ENCODE data around the gene PPDPF. TPM values are rescaled to one million over a fixed set of nuclear protein-coding genes. Genes with fewer than 3 reads are reported as not detected.
A peak's percentile ranks its signal among the peaks of the same experiment; 100 is the strongest.

PPDPF gene
- total and polyA plus RNA-seq, 2 donors (not counting 3 experiments of a cell fraction or from before 2014, with no cell fraction given), result 52.2 to 219 TPM

DNA sequence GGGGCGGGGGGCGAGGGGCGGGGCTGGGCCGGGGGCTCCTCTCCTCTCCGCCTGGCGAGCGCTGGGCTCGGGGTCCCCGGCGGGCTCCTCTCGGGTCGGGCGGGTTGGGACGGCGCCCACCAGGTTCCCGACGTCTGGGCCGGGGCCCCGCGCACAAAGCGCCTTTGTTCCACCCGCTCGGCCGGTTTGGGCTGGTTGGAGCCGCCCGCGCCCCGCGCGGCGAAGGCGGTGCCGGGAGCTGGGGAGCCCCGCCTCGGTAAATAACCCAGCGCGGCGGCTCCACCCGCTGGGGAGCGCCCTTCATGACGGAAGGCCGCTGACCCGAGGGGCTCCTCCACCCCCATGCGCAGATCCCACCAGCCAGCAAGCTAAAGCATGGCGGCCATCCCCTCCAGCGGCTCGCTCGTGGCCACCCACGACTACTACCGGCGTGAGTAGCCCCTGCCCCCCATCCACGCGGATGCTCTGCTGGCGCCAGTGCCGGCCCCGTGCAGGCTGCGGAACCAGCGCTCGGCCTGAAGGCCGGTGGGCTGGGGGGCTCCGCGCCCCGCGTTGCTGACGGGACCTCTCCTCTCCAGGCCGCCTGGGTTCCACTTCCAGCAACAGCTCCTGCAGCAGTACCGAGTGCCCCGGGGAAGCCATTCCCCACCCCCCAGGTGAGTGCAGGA is 503 bp downstream of the PPDPF start:
- intact Hi-C loops (cut with micrococcal nuclease) (loop anchor here (1.0 kb wide), 2 partner anchors 25 to 421 kb away; no protein-coding TSS in a partner anchor), dilution Hi-C loops (cut with MboI; ENCODE audit: extremely low pct_ligation_motif_present, low sequenced_read_pairs) (no loop called here)
- POLR2A ChIA-PET, result interaction anchor here (0.6 to 2.0 kb wide), 4 partner anchors 8 to 137 kb away, joined by 3 to 9 read pairs (median 4); partner anchors contain the start of gene RTEL1
- no peaks in the 10 kb centered on the region for H3K9me1 ChIP-seq (replicated peaks; ENCODE audit: control insufficient read depth, extremely low read depth, insufficient read depth, low read length)
- H3K27me3 ChIP-seq (ENCODE audit: control insufficient read depth in 2 of 2, insufficient read depth in 2 of 2, low read length in 2 of 2), result no peaks in the 10 kb centered on the region
- TF ChIP-seq POLR2A (IDR thresholded peaks at IDR 0.05; ENCODE audit: low read depth, low read length) (no peak), POLR2AphosphoS5 (IDR thresholded peaks at IDR 0.05; ENCODE audit: insufficient read depth, low read depth, low read length) (peak; percentile 1)
- H3K4me1 ChIP-seq (ENCODE audit: control insufficient read depth, extremely low read depth, insufficient read depth, low read length), result peaks cover 12% of the 10 kb centered on the region
- H3K9ac ChIP-seq (replicated peaks; ENCODE audit: extremely low read depth, insufficient read depth, low read length), result peak overlapping the region; percentile 81
- no peaks in the 10 kb centered on the region for H3K9me3 ChIP-seq (replicated peaks; ENCODE audit: control insufficient read depth, insufficient read depth, low read length)
- CTCF ChIA-PET, result interaction anchor here (0.6 to 2.5 kb wide), 12 partner anchors 9 to 459 kb away, joined by 3 to 28 read pairs (median 3); partner anchors contain the start of gene PTK6
- H3K4me3 ChIP-seq (replicated peaks in 1 of 3; ENCODE audit: insufficient read depth in 1 of 3, low read depth in 1 of 3, low read length in 3 of 3), result peak overlapping the region; percentile 60 to 77 (median 69)
- peak overlapping the region; percentile 25 for H3K27ac ChIP-seq (ENCODE audit: insufficient read depth, low read depth, low read length)
- DNase-seq (ENCODE audit: low read depth, low spot score) (peak; percentile 37), FAIRE-seq (peak; percentile 72)
- H3K36me3 ChIP-seq (ENCODE audit: control insufficient read depth in 2 of 2, extremely low read depth in 1 of 2, insufficient read depth in 2 of 2, low read length in 2 of 2), result peaks cover 0 to 2% of the 10 kb centered on the region in 2 experiments
- H4K20me1 ChIP-seq (replicated peaks; ENCODE audit: control insufficient read depth, extremely low read depth, insufficient read depth, low read length), result no peaks in the 10 kb centered on the region
- BruUV-seq (replicated peaks), result TSS peak; percentile 87
- H2AFZ ChIP-seq (ENCODE audit: low read depth, low read length), result no peak overlapping the region
- H3K79me2 ChIP-seq (ENCODE audit: control insufficient read depth, insufficient read depth, low read length), result peaks cover 16% of the 10 kb centered on the region
- H3K4me2 ChIP-seq (ENCODE audit: insufficient read depth, low read length), result peak overlapping the region; percentile 69

- Histone ChIP-seq H3K36me3 (ENCODE audit: control insufficient read depth in 2 of 2, extremely low read depth in 1 of 2, insufficient read depth in 2 of 2, low read length in 2 of 2) (peaks cover 0 to 2% of the 10 kb centered on the region in 2 experiments), H4K20me1 (replicated peaks; ENCODE audit: control insufficient read depth, extremely low read depth, insufficient read depth, low read length) (no peaks in the 10 kb centered on the region), H2AFZ (ENCODE audit: low read depth, low read length) (no peak overlapping the region), H3K9ac (replicated peaks; ENCODE audit: extremely low read depth, insufficient read depth, low read length) (peak overlapping the region; percentile 81), H3K27me3 (ENCODE audit: control insufficient read depth in 2 of 2, insufficient read depth in 2 of 2, low read length in 2 of 2) (no peaks in the 10 kb centered on the region), H3K9me1 (replicated peaks; ENCODE audit: control insufficient read depth, extremely low read depth, insufficient read depth, low read length) (no peaks in the 10 kb centered on the region), H3K4me1 (ENCODE audit: control insufficient read depth, extremely low read depth, insufficient read depth, low read length) (peaks cover 12% of the 10 kb centered on the region), H3K4me2 (ENCODE audit: insufficient read depth, low read length) (peak overlapping the region; percentile 69), H3K79me2 (ENCODE audit: control insufficient read depth, insufficient read depth, low read length) (peaks cover 16% of the 10 kb centered on the region), H3K4me3 (replicated peaks in 1 of 3; ENCODE audit: insufficient read depth in 1 of 3, low read depth in 1 of 3, low read length in 3 of 3) (peak overlapping the region; percentile 60 to 77 (median 69)), H3K9me3 (replicated peaks; ENCODE audit: control insufficient read depth, insufficient read depth, low read length) (no peaks in the 10 kb centered on the region), H3K27ac (ENCODE audit: insufficient read depth, low read depth, low read length) (peak overlapping the region; percentile 25)
- BruUV-seq (replicated peaks), result no TSS peak
- ChIA-PET CTCF (interaction anchor here (0.5 to 2.5 kb wide), 7 partner anchors 15 to 284 kb away, joined by 3 to 28 read pairs (median 3); partner anchors contain the start of gene PTK6), POLR2A (interaction anchor here (0.6 to 2.0 kb wide), 3 partner anchors 8 to 31 kb away, joined by 3 to 9 read pairs (median 5); no protein-coding TSS in a partner anchor)
- FAIRE-seq (no peak), DNase-seq (ENCODE audit: low read depth, low spot score) (no peak)
- TF ChIP-seq CTCF (IDR thresholded peaks at IDR 0.05; ENCODE audit: extremely low read depth in 1 of 2, insufficient read depth in 1 of 2, low read depth in 1 of 2, low read length in 2 of 2) (peak in 1 of 2 donors; percentile 18), FOS (IDR thresholded peaks at IDR 0.05; ENCODE audit: borderline replicate concordance, insufficient read depth, low read length) (no peak)
- dilution Hi-C loops (cut with MboI; ENCODE audit: extremely low pct_ligation_motif_present, low sequenced_read_pairs) (no loop called here), intact Hi-C loops (cut with micrococcal nuclease) (no loop called here)
These were observed 1.0 kb downstream of the PPDPF start for GRCh38 chr20:63521602-63522001.
